Measurements from ENCODE around the gene MMS22L.

DNA sequence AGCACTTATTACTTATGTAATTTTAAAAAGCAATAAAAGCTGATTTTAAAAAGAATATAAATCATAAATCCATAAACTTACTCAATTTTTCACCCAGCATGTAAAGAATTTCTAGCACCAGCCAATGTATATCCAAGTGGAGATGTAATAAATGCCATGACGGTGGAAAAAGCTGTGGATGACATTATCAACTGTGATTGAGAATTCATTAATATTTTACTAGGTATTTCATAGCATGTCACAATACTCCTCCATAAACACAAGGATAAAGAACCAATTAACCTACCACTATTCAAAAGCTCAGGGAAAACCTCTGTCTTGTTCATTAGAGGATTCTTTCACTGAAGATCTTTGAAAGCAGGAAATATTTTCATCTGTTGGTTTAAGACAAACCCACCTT lies 13.2 kb downstream of the MMS22L start:
- TF ChIP-seq, protein P1, sequence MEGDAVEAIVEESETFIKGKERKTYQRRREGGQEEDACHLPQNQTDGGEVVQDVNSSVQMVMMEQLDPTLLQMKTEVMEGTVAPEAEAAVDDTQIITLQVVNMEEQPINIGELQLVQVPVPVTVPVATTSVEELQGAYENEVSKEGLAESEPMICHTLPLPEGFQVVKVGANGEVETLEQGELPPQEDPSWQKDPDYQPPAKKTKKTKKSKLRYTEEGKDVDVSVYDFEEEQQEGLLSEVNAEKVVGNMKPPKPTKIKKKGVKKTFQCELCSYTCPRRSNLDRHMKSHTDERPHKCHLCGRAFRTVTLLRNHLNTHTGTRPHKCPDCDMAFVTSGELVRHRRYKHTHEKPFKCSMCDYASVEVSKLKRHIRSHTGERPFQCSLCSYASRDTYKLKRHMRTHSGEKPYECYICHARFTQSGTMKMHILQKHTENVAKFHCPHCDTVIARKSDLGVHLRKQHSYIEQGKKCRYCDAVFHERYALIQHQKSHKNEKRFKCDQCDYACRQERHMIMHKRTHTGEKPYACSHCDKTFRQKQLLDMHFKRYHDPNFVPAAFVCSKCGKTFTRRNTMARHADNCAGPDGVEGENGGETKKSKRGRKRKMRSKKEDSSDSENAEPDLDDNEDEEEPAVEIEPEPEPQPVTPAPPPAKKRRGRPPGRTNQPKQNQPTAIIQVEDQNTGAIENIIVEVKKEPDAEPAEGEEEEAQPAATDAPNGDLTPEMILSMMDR (IDR thresholded peaks at IDR 0.05) = no peak
- no peak for TF ChIP-seq POLR2A (IDR thresholded peaks at IDR 0.05)
- no peak for TF ChIP-seq POLR2AphosphoS5 (IDR thresholded peaks at IDR 0.05)
- TF ChIP-seq EP300 (IDR thresholded peaks at IDR 0.05; ENCODE audit: low read depth) = no peak

Measured in transverse colon (tissue), 4 donors.